Caco-2 (cell line): ENCODE measurements around the gene FCN1. TPM values are rescaled to one million over a fixed set of nuclear protein-coding genes. Genes with fewer than 3 reads are reported as not detected.

Source experiments
- BruUV-seq: library from RNA; stranded (reverse); fragments of 400-500 nt; replicated peaks from 2 replicates; lab custom pipeline; 2021; lab: Mats Ljungman, UMichigan
- CTCF ChIA-PET: fragments of 300-600 bp; sonication (Branson Sonifier 250); formaldehyde crosslinking; loops from one replicate; lab custom pipeline; 2022; ENCODE audit warnings: antibody characterized with exemption; lab: Charles Lee
- POLR2A ChIA-PET: fragments of 300-600 bp; sonication (Branson Sonifier 250); formaldehyde crosslinking; loops from one replicate; lab custom pipeline; 2022; ENCODE audit warnings: antibody characterized with exemption; lab: Charles Lee
- DNase-seq, 2 experiments: peaks; one replicate each; pipeline versions ENCODE4 v3.0.0 to v3.0.0-alpha.2; 2020 to 2022
- H3K27me3 ChIP-seq: replicated peaks from 2 replicates; pipeline ENCODE4 v1.6.0; 2011; ENCODE audit warnings: low read length; ENCODE audit not compliant: control insufficient read depth, insufficient read depth
- H3K36me3 ChIP-seq: 2 replicates; pipeline ENCODE4 v1.5.1; 2011; ENCODE audit warnings: low read length; ENCODE audit not compliant: control insufficient read depth, insufficient read depth
- H3K4me1 ChIP-seq: fragments of 250-450 bp; sonication (Bioruptor Pico); 2 replicates; pipeline ENCODE4 v1.5.1; 2020; ENCODE audit warnings: mild to moderate bottlenecking
- H3K4me3 ChIP-seq: 2 replicates; pipeline ENCODE4 v1.5.1; 2011; ENCODE audit warnings: low read depth, mild to moderate bottlenecking, control low read depth, low read length
- H3K9me3 ChIP-seq: fragments of 250-450 bp; sonication (Bioruptor Pico); 2 replicates; pipeline ENCODE4 v1.5.1; 2020; ENCODE audit warnings: mild to moderate bottlenecking, moderate library complexity
- H3K27ac Mint-ChIP-seq: one replicate; pipeline ENCODE4 v1.8.0; 2022; ENCODE audit warnings: mixed read lengths; ENCODE audit not compliant: unreplicated experiment
- H3K27me3 Mint-ChIP-seq: one replicate; pipeline ENCODE4 v1.8.0; 2022; ENCODE audit warnings: mixed read lengths; ENCODE audit not compliant: insufficient read depth, unreplicated experiment
- H3K36me3 Mint-ChIP-seq: one replicate; pipeline ENCODE4 v1.8.0; 2022; ENCODE audit warnings: mild to moderate bottlenecking, mixed read lengths; ENCODE audit not compliant: insufficient read depth, unreplicated experiment
- H3K4me1 Mint-ChIP-seq: one replicate; pipeline ENCODE4 v1.8.0; 2022; ENCODE audit warnings: low read depth, mixed read lengths; ENCODE audit not compliant: unreplicated experiment
- H3K4me3 Mint-ChIP-seq: one replicate; pipeline ENCODE4 v1.8.0; 2022; ENCODE audit warnings: mild to moderate bottlenecking, moderate library complexity, mixed read lengths; ENCODE audit not compliant: unreplicated experiment
- H3K9me3 Mint-ChIP-seq: one replicate; pipeline ENCODE4 v1.8.0; 2022; ENCODE audit warnings: mixed read lengths; ENCODE audit not compliant: unreplicated experiment
- CTCF ChIP-seq, 2 experiments: fragments of 200-600 bp in 1 of 2; IDR thresholded peaks; 1 replicate in 1 of 2; 2 replicates in 1 of 2; pipeline versions ENCODE4 v1.5.1 to v1.8.0; 2011 to 2022; ENCODE audit warnings: antibody characterized with exemption in 1 of 2, control low read depth in 1 of 2, inconsistent platforms in 1 of 2, low read depth in 1 of 2, low read length in 1 of 2, mild to moderate bottlenecking in 1 of 2, moderate library complexity in 1 of 2; ENCODE audit not compliant: insufficient read depth in 1 of 2, severe bottlenecking in 1 of 2, unreplicated experiment in 1 of 2
- intact Hi-C: fragments of 100-400 bp; cut with micrococcal nuclease; formaldehyde crosslinking; loops from one replicate; pipeline ENCODE4 v1.10.0; 2022; ENCODE audit not compliant: unreplicated experiment
- total RNA-seq: library from RNA; stranded (reverse); gene quantifications from 2 replicates; pipeline ENCODE4 v1.2.3, GENCODE V29; 2022

The FCN1 gene
- total RNA-seq, 1 experiment from 2014 or later = not detected

GRCh38 chr9:134891713-134892112, 26.0 kb downstream of the FCN1 start:
- peaks cover 7% of the 10 kb centered on the region for H3K27me3 Mint-ChIP-seq
- POLR2A ChIA-PET = no interaction called here
- Histone ChIP-seq H3K9me3 (no peaks in the 10 kb centered on the region; the same call in 1 of the 2 replicates), H3K27me3 (no peaks in the 10 kb centered on the region; the same call in 1 of the 2 replicates), H3K4me3 (no peak overlapping the region), H3K4me1 (no peaks in the 10 kb centered on the region), H3K36me3 (no peaks in the 10 kb centered on the region)
- CTCF ChIA-PET = no interaction called here
- intact Hi-C loops = no loop called here
- no peaks in the 10 kb centered on the region for H3K36me3 Mint-ChIP-seq
- BruUV-seq = no TSS peak
- H3K9me3 Mint-ChIP-seq = no peaks in the 10 kb centered on the region
- H3K4me3 Mint-ChIP-seq = no peak overlapping the region
- TF ChIP-seq CTCF (IDR thresholded peaks at IDR 0.05; ENCODE audit: insufficient read depth in 1 of 2, low read depth in 1 of 2, low read length in 1 of 2, severe bottlenecking in 1 of 2, unreplicated experiment in 1 of 2) = no peak
- DNase-seq = no peak
- H3K27ac Mint-ChIP-seq = no peak overlapping the region
- H3K4me1 Mint-ChIP-seq = no peaks in the 10 kb centered on the region

GRCh38 chr9:134891053-134891452, 26.7 kb downstream of the FCN1 start:
- peaks cover 13% of the 10 kb centered on the region for H3K27me3 Mint-ChIP-seq
- TF ChIP-seq CTCF (IDR thresholded peaks at IDR 0.05; ENCODE audit: insufficient read depth in 1 of 2, low read depth in 1 of 2, low read length in 1 of 2, severe bottlenecking in 1 of 2, unreplicated experiment in 1 of 2) = no peak
- intact Hi-C loops = no loop called here
- Histone ChIP-seq H3K9me3 (no peaks in the 10 kb centered on the region; the same call in 1 of the 2 replicates), H3K27me3 (no peaks in the 10 kb centered on the region; the same call in 1 of the 2 replicates), H3K4me3 (no peak overlapping the region), H3K36me3 (no peaks in the 10 kb centered on the region), H3K4me1 (no peaks in the 10 kb centered on the region)
- POLR2A ChIA-PET = no interaction called here
- no peaks in the 10 kb centered on the region for H3K4me1 Mint-ChIP-seq
- BruUV-seq = no TSS peak
- H3K27ac Mint-ChIP-seq = no peak overlapping the region
- CTCF ChIA-PET = no interaction called here
- H3K4me3 Mint-ChIP-seq = no peak overlapping the region
- H3K9me3 Mint-ChIP-seq = no peaks in the 10 kb centered on the region
- no peak for DNase-seq
- H3K36me3 Mint-ChIP-seq = peaks cover 6% of the 10 kb centered on the region

GRCh38 chr9:134890155-134890495, 27.6 kb downstream of the FCN1 start:
- Mint-ChIP-seq H3K36me3 (peaks cover 6% of the 10 kb centered on the region), H3K4me3 (no peak overlapping the region), H3K27me3 (peaks cover 9% of the 10 kb centered on the region), H3K4me1 (no peaks in the 10 kb centered on the region), H3K9me3 (no peaks in the 10 kb centered on the region), H3K27ac (no peak overlapping the region)
- Histone ChIP-seq H3K4me3 (no peak overlapping the region), H3K4me1 (no peaks in the 10 kb centered on the region), H3K36me3 (no peaks in the 10 kb centered on the region), H3K9me3 (no peaks in the 10 kb centered on the region; the same call in 1 of the 2 replicates), H3K27me3 (no peaks in the 10 kb centered on the region; the same call in 1 of the 2 replicates)
- DNase-seq = no peak
- POLR2A ChIA-PET = no interaction called here
- CTCF ChIA-PET = no interaction called here
- intact Hi-C loops = no loop called here
- TF ChIP-seq CTCF (IDR thresholded peaks at IDR 0.05; ENCODE audit: insufficient read depth in 1 of 2, low read depth in 1 of 2, low read length in 1 of 2, severe bottlenecking in 1 of 2, unreplicated experiment in 1 of 2) = no peak
- no TSS peak for BruUV-seq
